ENCODE results near the gene XPC.

- TF ChIP-seq CTCF (IDR thresholded peaks at IDR 0.05; ENCODE audit: insufficient read depth, low read length, poor library complexity, severe bottlenecking) (no peak), EZH2phosphoT487 (conservative IDR thresholded peaks at IDR 0.05; ENCODE audit: low read length) (no peak)
These were observed 47.7 kb downstream of the XPC start for GRCh38 chr3:14130707-14131106.

Measured in SU-DHL-6 (cell line).